GM18526 (cell line): ENCODE results near the gene MLXIPL.

Source experiments
- POLR2A ChIP-seq: IDR thresholded peaks from 3 replicates; pipeline ENCODE4 v1.6.1; 2011; ENCODE audit not compliant: insufficient read length; ENCODE audit errors: extremely low read depth

The MLXIPL gene

GRCh38 chr7:73573791-73574190 is 50.5 kb downstream of the MLXIPL start:
- TF ChIP-seq POLR2A = no peak

GRCh38 chr7:73573276-73573675 is 51.0 kb downstream of the MLXIPL start:
- no peak for TF ChIP-seq POLR2A

- TF ChIP-seq POLR2A = no peak
These were observed 51.5 kb downstream of the MLXIPL start for GRCh38 chr7:73572767-73573186.

- TF ChIP-seq POLR2A = no peak
These were observed 53.3 kb downstream of the MLXIPL start for GRCh38 chr7:73570977-73571376.

GRCh38 chr7:73570521-73570920 is 53.8 kb downstream of the MLXIPL start:
- TF ChIP-seq POLR2A = no peak

GRCh38 chr7:73569042-73569608 is 55.2 kb downstream of the MLXIPL start:
- TF ChIP-seq POLR2A = no peak

- TF ChIP-seq POLR2A = no peak
These were observed 56.3 kb downstream of the MLXIPL start for GRCh38 chr7:73567846-73568685.

- no peak for TF ChIP-seq POLR2A
These were observed 57.2 kb downstream of the MLXIPL start for GRCh38 chr7:73567140-73567539.

GRCh38 chr7:73565675-73566340 is 58.5 kb downstream of the MLXIPL start:
- no peak for TF ChIP-seq POLR2A

GRCh38 chr7:73560109-73560835 is 64.0 kb downstream of the MLXIPL start:
- no peak for TF ChIP-seq POLR2A

- peak; percentile 66 for TF ChIP-seq POLR2A
These were observed 66.7 kb downstream of the MLXIPL start, which contains the start of gene BCL7B for GRCh38 chr7:73557397-73558257. Gene BCL7B (minus strand): TSS chr7:73557690. CDS start chr7:73557578, 112 bp downstream.

GRCh38 chr7:73557108-73557396 is 67.3 kb downstream of the MLXIPL start:
- no peak for TF ChIP-seq POLR2A

- TF ChIP-seq POLR2A = no peak
These were observed 67.9 kb downstream of the MLXIPL start for GRCh38 chr7:73556208-73557107.

- no peak for TF ChIP-seq POLR2A
These were observed 68.8 kb downstream of the MLXIPL start for GRCh38 chr7:73555411-73555982.

- no peak for TF ChIP-seq POLR2A
These were observed 75.1 kb downstream of the MLXIPL start for GRCh38 chr7:73549176-73549575.
